Islet of Langerhans (tissue), 1 donor: Measurements from ENCODE around the gene FYB1.
A peak's percentile ranks its signal among the peaks of the same experiment; 100 is the strongest.

ENCODE experiments used
- FAIRE-seq: peaks from one replicate; lab custom pipeline; 2011; peaks lifted over from hg19 to GRCh38; lab: Jason Lieb, UNC

Gene FYB1

GRCh38 chr5:39205550-39205949 is 13.8 kb downstream of the FYB1 start:
- FAIRE-seq = no peak

- FAIRE-seq = no peak
These were observed 15.4 kb downstream of the FYB1 start for GRCh38 chr5:39203951-39204350.

- no peak for FAIRE-seq
These were observed 16.0 kb downstream of the FYB1 start for GRCh38 chr5:39203275-39203922.

GRCh38 chr5:39202597-39203274 is 16.6 kb downstream of the FYB1 start:
- no peak for FAIRE-seq

- FAIRE-seq = no peak
These were observed 17.4 kb downstream of the FYB1 start for GRCh38 chr5:39201781-39202596.

- FAIRE-seq = no peak
These were observed 18.1 kb downstream of the FYB1 start for GRCh38 chr5:39201160-39201780.

- FAIRE-seq = no peak
These were observed 19.3 kb downstream of the FYB1 start for GRCh38 chr5:39200081-39200480.

GRCh38 chr5:39199335-39199734 is 20.0 kb downstream of the FYB1 start:
- FAIRE-seq = no peak

GRCh38 chr5:39198127-39198526 is 21.2 kb downstream of the FYB1 start:
- no peak for FAIRE-seq

- FAIRE-seq = no peak
These were observed 21.8 kb downstream of the FYB1 start for GRCh38 chr5:39197556-39197955.

GRCh38 chr5:39195198-39195826 is 24.1 kb downstream of the FYB1 start:
- FAIRE-seq = no peak

GRCh38 chr5:39194466-39195136 is 24.8 kb downstream of the FYB1 start:
- FAIRE-seq = no peak

- no peak for FAIRE-seq
These were observed 25.6 kb downstream of the FYB1 start for GRCh38 chr5:39193553-39194465.

- FAIRE-seq = no peak
These were observed 26.8 kb downstream of the FYB1 start for GRCh38 chr5:39192450-39193160.

GRCh38 chr5:39191216-39191615 is 28.1 kb downstream of the FYB1 start:
- FAIRE-seq = peak; percentile 49

GRCh38 chr5:39190311-39191102 is 28.9 kb downstream of the FYB1 start:
- no peak for FAIRE-seq

- no peak for FAIRE-seq
These were observed 29.9 kb downstream of the FYB1 start for GRCh38 chr5:39189292-39189955.
